Activated B cell treated with CpG ODN at 0.5 μM for 24 hours (primary cell): ENCODE data around the gene CLCN7. TPM values are rescaled to one million over a fixed set of nuclear protein-coding genes. Genes with fewer than 3 reads are reported as not detected.
A peak's percentile ranks its signal among the peaks of the same experiment; 100 is the strongest.

Source experiments
- ATAC-seq: fragments of 200-7000 bp; cut with Tn5 transposase; one replicate; pipeline ENCODE4 v1.10.0; 2021; ENCODE audit warnings: low read depth, mild to moderate bottlenecking, moderate library complexity
- CTCF ChIA-PET: fragments of 350-600 bp; sonication (Branson Sonifier 250); formaldehyde crosslinking; loops from one replicate; lab custom pipeline; 2021; ENCODE audit warnings: antibody characterized with exemption; lab: Charles Lee
- POLR2A ChIA-PET: fragments of 350-600 bp; sonication (Branson Sonifier 250); formaldehyde crosslinking; loops from one replicate; lab custom pipeline; 2021; ENCODE audit warnings: antibody characterized with exemption; lab: Charles Lee
- DNase-seq: peaks from one replicate; pipeline ENCODE4 v3.0.0; 2022
- H3K27ac Mint-ChIP-seq: one replicate; pipeline ENCODE4 v1.8.0; 2020; ENCODE audit warnings: mixed read lengths
- H3K27me3 Mint-ChIP-seq: one replicate; pipeline ENCODE4 v1.8.0; 2021; ENCODE audit warnings: mixed read lengths
- H3K36me3 Mint-ChIP-seq: one replicate; pipeline ENCODE4 v1.8.0; 2021; ENCODE audit warnings: low read depth, mixed read lengths
- H3K4me1 Mint-ChIP-seq: one replicate; pipeline ENCODE4 v1.8.0; 2021; ENCODE audit warnings: mixed read lengths
- H3K4me3 Mint-ChIP-seq: one replicate; pipeline ENCODE4 v1.8.0; 2020; ENCODE audit warnings: mild to moderate bottlenecking, mixed read lengths
- H3K9me3 Mint-ChIP-seq: one replicate; pipeline ENCODE4 v1.8.0; 2020; ENCODE audit warnings: mixed read lengths
- intact Hi-C: fragments of 100-400 bp; cut with micrococcal nuclease; formaldehyde crosslinking; loops from one replicate; pipeline ENCODE4 v1.15.1; 2024
- total RNA-seq: library from RNA; stranded (reverse); gene quantifications from 2 replicates; pipeline ENCODE4 v1.2.3, GENCODE V29; 2022
- TF ChIP-seq, protein P1 (sequence below): fragments of 200-600 bp; IDR thresholded peaks from one replicate; pipeline ENCODE4 v1.8.0; 2022; ENCODE audit warnings: antibody characterized with exemption, mild to moderate bottlenecking

The CLCN7 gene
- total RNA-seq, 1 donor from 2014 or later, result 144 TPM

DNA sequence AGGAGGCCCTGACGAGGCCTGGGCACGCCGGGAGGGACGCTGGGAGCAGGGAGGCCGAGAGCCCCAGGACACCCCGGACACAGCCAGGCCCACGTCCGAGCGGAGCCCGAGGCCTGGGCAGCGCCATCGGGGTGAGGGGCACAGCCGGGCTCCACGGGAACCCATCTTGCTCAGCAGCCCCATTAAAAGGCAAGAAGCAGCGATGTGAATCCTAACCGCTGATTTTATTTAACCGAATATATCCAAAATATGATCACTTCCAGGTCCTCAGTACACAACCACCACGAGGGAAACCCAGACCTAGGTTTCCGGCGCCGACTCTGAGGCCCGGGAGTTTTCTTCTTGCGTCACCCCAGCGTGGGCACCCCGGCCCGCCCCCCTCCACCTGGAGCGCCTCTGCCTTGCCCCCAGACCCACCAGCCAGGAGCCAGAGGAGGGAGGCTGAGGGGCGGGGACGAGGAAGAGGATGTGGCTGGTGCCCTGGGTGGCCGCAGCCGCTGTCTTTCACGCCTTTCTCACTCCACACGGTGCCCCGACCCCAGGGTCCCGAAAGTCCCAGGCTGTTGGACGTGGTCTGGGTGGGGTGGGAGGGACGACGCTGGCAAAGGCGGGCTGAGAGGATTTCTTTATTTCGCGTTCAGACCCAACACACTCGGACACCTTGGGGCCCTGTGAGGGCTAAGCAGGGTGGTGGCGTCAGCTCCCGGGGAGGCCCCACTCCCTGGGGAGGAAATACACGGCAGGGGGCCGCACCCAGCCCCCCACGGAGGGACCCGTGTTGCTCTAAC lies 29.9 kb downstream of the CLCN7 start:
- no peak for DNase-seq

DNA sequence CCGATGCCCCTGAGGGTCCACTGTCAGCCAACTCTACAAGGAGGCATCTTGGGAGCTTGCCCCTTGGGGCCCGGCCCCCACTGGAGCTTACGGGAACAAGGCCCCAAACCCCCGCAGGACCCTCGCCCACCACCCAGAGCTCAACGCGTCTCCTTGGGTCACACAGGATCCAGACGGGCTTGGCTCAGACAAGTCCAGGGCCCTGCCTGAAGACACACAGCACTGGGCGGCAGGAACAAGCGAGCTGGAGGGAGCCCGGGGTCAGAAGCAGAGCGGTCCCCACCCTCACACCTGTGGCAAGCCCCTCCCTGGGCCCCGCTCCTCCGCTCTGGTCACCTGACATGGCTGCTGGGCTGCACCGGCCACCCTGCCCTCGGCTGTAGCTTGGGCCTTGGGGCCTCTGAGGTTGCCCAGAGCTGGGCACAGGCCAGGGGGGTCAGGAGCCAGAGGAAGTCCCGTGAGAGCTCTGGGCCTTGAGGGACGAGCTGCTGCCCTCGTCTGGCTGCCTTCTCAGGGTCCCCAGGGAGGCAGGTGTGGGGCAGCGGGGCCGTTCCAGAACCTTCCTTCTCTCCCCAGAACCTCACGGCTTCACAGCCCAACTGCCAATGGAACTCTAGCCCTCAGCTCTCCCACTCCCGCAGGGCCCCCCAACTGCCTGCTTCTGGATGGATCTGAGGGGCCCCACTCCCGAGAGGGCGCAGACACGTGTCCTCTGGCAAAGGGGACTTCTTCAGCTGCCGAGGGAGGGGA lies 30.7 kb downstream of the CLCN7 start, which contains the start of gene CCDC154:
TSS of gene CCDC154 (minus strand) at position 577 of the 750 bp plus-strand sequence. CDS start at position 343, 234 bp downstream.
- intact Hi-C loops, result no loop called here
- Mint-ChIP-seq H3K36me3 (peaks cover 19% of the 10 kb centered on the region), H3K4me3 (peak within 1 kb of the TSS; percentile 19), H3K27me3 (no peaks in the 10 kb centered on the region), H3K4me1 (peaks cover 7% of the 10 kb centered on the region), H3K9me3 (no peaks in the 10 kb centered on the region), H3K27ac (peak within 1 kb of the TSS; percentile 50)
- ChIA-PET POLR2A (interaction anchor here (1.0 to 4.0 kb wide), 5 partner anchors 15 to 65 kb away, joined by 3 to 30 read pairs (median 11); partner anchors contain the start of genes TELO2 and UQCC4), CTCF (interaction anchor here (0.7 to 1.4 kb wide), 2 partner anchors 11 to 17 kb away, joined by 3 read pairs; no protein-coding TSS in a partner anchor)
- TF ChIP-seq, protein P1, sequence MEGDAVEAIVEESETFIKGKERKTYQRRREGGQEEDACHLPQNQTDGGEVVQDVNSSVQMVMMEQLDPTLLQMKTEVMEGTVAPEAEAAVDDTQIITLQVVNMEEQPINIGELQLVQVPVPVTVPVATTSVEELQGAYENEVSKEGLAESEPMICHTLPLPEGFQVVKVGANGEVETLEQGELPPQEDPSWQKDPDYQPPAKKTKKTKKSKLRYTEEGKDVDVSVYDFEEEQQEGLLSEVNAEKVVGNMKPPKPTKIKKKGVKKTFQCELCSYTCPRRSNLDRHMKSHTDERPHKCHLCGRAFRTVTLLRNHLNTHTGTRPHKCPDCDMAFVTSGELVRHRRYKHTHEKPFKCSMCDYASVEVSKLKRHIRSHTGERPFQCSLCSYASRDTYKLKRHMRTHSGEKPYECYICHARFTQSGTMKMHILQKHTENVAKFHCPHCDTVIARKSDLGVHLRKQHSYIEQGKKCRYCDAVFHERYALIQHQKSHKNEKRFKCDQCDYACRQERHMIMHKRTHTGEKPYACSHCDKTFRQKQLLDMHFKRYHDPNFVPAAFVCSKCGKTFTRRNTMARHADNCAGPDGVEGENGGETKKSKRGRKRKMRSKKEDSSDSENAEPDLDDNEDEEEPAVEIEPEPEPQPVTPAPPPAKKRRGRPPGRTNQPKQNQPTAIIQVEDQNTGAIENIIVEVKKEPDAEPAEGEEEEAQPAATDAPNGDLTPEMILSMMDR, result no peak
- DNase-seq (no peak), ATAC-seq (no peak)

More for the DNA sequence above, 29.9 kb downstream of the CLCN7 start:
- ChIA-PET CTCF (no interaction called here), POLR2A (interaction anchor here (1.2 to 3.8 kb wide), 5 partner anchors 12 to 66 kb away, joined by 3 to 30 read pairs (median 11); partner anchors contain the start of genes TELO2 and UQCC4)
- peak overlapping the region; percentile 50 for H3K27ac Mint-ChIP-seq
- H3K4me3 Mint-ChIP-seq, result peak overlapping the region; percentile 19
- TF ChIP-seq, protein P1, result no peak
- no peaks in the 10 kb centered on the region for H3K27me3 Mint-ChIP-seq
- intact Hi-C loops, result loop anchor here (1.0 kb wide), 1 partner anchor 13 kb away; no protein-coding TSS in a partner anchor
- peaks cover 7% of the 10 kb centered on the region for H3K4me1 Mint-ChIP-seq
- peaks cover 27% of the 10 kb centered on the region for H3K36me3 Mint-ChIP-seq
- peak; percentile 63 for ATAC-seq
- H3K9me3 Mint-ChIP-seq, result no peaks in the 10 kb centered on the region

GRCh38 chr16:1443403-1443973 lies 31.3 kb downstream of the CLCN7 start:
- Mint-ChIP-seq H3K36me3 (peaks cover 15% of the 10 kb centered on the region), H3K27me3 (no peaks in the 10 kb centered on the region), H3K4me1 (peaks cover 7% of the 10 kb centered on the region), H3K9me3 (no peaks in the 10 kb centered on the region), H3K27ac (no peak overlapping the region), H3K4me3 (no peak overlapping the region)
- ChIA-PET CTCF (interaction anchor here (0.7 to 1.4 kb wide), 2 partner anchors 10 to 16 kb away, joined by 3 read pairs; no protein-coding TSS in a partner anchor), POLR2A (interaction anchor here (0.6 to 4.0 kb wide), 4 partner anchors 15 to 130 kb away, joined by 4 to 30 read pairs (median 13); partner anchors contain the start of genes TELO2 and UQCC4)
- ATAC-seq (no peak), DNase-seq (no peak)
- intact Hi-C loops, result no loop called here
- TF ChIP-seq, protein P1, result no peak

DNA sequence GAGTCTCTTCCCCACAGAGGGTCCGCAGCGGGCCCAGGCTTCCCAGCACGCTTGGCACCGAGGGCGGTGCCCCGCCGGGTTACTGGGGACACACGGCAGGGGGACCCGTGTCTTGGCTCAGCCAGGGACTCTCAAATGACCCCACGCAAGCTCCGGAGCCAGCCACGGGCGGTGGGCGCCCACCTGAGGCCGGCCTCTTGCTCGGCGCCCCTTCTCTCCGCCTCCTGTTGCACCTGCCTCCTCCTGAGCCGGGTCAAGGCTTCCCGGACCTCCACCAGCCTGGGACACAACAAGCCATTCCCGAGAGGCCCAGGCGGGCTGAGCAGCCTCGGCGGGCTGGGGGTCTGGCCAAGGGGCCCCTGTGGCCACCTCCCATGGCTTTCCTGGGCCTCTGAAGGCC lies 32.1 kb downstream of the CLCN7 start:
- Mint-ChIP-seq H3K36me3 (peaks cover 7% of the 10 kb centered on the region), H3K27me3 (no peaks in the 10 kb centered on the region), H3K4me3 (no peak overlapping the region), H3K27ac (no peak overlapping the region), H3K9me3 (no peaks in the 10 kb centered on the region), H3K4me1 (peaks cover 7% of the 10 kb centered on the region)
- ChIA-PET POLR2A (interaction anchor here (0.6 to 4.0 kb wide), 2 partner anchors 22 to 130 kb away, joined by 10 to 16 read pairs; partner anchors contain the start of gene UQCC4), CTCF (interaction anchor here (1.4 kb wide), 1 partner anchor 16 kb away, joined by 3 read pairs; no protein-coding TSS in a partner anchor)
- TF ChIP-seq, protein P1, result no peak
- intact Hi-C loops, result no loop called here
- ATAC-seq (no peak), DNase-seq (no peak)
